ENCODE data around the gene RMP24.
"Not testable (repeated sequence)": the region's sequence is repeated elsewhere in the genome, so short reads cannot be mapped to it uniquely, and the experiment has no call there.

Gene RMP24

DNA sequence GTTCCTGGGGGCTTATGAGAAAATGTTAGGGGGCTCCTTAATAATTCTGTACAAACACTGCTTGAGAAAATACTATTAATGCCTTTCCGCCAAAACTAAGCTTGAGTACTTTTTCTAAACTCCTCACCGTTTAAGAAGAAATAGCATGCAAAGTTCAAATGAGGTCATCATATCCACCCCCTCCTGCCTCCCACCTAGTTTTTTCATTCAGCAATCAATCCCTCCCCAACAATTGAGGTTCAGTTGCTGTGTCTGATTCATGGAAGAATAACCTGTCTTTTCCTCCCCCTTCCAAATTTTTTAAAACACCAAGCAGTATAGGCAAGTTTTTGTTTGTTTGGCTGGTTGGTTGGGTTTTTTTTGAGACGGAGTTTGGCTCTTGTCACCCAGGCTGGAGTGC lies 24.4 kb upstream of the RMP24 start:
- 77% methylated on average over 3 of the region's 3 CpGs for WGBS
- Histone ChIP-seq H3K4me3 (ENCODE audit: low read depth, low read length) (no peak overlapping the region), H3K4me1 (ENCODE audit: insufficient read depth) (no peaks in the 10 kb centered on the region), H3K36me3 (ENCODE audit: insufficient read depth) (no peaks in the 10 kb centered on the region), H3K27ac (ENCODE audit: low read depth) (no peak overlapping the region)
- no peak for DNase-seq (ENCODE audit: extremely low spot score)

DNA sequence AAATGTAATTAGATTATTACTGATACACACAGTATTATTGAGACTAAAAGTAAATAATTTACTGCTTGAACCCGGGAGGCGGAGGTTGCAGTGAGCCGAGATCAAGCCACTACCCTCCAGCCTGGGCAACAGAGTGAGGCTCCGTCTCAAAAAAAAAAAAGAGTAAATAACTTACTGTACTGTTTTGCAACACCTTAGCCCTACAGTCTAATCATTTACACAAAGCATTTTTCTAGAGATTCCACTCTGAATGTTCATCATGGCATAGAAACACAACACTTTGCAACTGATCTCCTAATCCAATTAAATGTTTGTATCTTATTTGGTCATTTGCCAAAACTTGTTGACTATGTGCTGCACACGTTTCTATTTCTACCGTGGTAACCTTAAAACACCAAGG lies 23.4 kb upstream of the RMP24 start:
- Histone ChIP-seq H3K4me3 (ENCODE audit: low read depth, low read length) (no peak overlapping the region), H3K36me3 (ENCODE audit: insufficient read depth) (no peaks in the 10 kb centered on the region), H3K27ac (ENCODE audit: low read depth) (no peak overlapping the region), H3K4me1 (ENCODE audit: insufficient read depth) (no peaks in the 10 kb centered on the region)
- DNase-seq (ENCODE audit: extremely low spot score): no peak
- WGBS: 76% methylated on average over 6 of the region's 6 CpGs

DNA sequence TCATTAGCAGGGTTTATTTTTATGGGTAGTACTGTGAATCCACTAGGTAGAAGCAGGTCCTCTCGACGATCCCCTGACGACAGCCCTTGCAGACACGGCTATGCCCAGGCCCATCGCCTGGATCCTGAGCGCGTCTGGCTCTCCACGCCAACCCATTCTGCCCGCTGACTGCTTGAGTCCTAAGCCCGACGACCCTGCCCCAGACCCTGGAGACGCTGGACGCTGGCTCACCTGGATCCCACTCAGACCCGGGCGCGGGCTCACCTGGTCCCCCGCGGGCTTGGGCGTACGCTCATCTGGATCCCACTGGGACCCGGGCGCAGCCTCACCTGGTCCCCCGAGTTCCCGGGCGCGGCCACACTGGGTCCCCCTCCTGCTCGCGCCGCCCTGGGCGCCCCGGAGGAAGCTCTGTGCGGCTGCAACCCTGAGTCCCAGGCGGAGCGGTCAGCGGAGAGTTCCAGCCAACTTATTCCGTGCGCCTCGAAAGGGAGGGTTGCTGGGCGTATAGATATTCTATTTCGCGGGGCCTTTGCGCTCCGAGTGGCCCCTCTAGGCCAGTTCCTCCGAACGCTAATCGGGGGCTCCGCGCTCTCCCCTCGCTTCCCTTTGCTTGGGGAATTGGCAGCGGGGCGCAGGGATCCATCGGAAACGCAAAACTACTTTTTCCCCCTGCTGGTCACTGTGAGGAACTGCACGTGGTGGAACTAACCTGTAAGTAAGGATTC lies 22.4 kb upstream of the RMP24 start:
- Histone ChIP-seq H3K4me1 (ENCODE audit: insufficient read depth) (no peaks in the 10 kb centered on the region), H3K4me3 (ENCODE audit: low read depth, low read length) (peak overlapping the region; percentile 33), H3K36me3 (ENCODE audit: insufficient read depth) (no peaks in the 10 kb centered on the region), H3K27ac (ENCODE audit: low read depth) (no peak overlapping the region)
- no peak for DNase-seq (ENCODE audit: extremely low spot score)
- WGBS: 5% methylated on average over 54 of the region's 54 CpGs

- H3K4me1 ChIP-seq (ENCODE audit: insufficient read depth): no peaks in the 10 kb centered on the region
- WGBS: 11% methylated on average over 6 of the region's 6 CpGs
- no peak overlapping the region for H3K27ac ChIP-seq (ENCODE audit: low read depth)
- H3K4me3 ChIP-seq (ENCODE audit: low read depth, low read length): peak overlapping the region; percentile 33
- H3K36me3 ChIP-seq (ENCODE audit: insufficient read depth): no peaks in the 10 kb centered on the region
- DNase-seq (ENCODE audit: extremely low spot score): no peak
Observed at GRCh38 chr18:35950628-35950982, 21.9 kb upstream of the RMP24 start.

- Histone ChIP-seq H3K27ac (ENCODE audit: low read depth) (no peak overlapping the region), H3K36me3 (ENCODE audit: insufficient read depth) (no peaks in the 10 kb centered on the region), H3K4me1 (ENCODE audit: insufficient read depth) (no peaks in the 10 kb centered on the region), H3K4me3 (ENCODE audit: low read depth, low read length) (no peak overlapping the region)
- no peak for DNase-seq (ENCODE audit: extremely low spot score)
- 92% methylated on average over 1 of the region's 1 CpG for whole genome bisulfite sequencing
Observed at GRCh38 chr18:35953688-35954087, 18.8 kb upstream of the RMP24 start.

DNA sequence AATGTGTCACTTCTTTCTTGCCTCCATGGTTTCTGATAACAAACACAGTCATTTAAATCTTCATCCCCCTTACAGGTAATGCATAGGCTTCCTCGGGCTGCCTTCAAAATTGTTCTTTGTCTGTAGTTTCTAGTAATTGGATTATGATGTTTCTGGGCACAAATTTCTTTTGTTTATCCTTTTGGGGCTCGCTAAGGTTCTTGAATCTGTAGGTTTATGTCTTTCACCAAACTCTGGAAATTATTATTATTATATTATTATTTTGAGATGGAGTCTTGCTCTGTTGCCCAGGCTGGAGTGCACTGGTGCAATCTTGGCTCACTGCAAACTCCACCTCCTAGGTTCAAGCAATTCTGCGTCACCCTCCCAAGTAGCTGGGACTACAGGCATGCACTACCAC lies 16.3 kb upstream of the RMP24 start:
- DNase-seq (ENCODE audit: extremely low spot score): no peak
- WGBS: 82% methylated on average over 3 of the region's 3 CpGs
- Histone ChIP-seq H3K27ac (ENCODE audit: low read depth) (no peak overlapping the region), H3K36me3 (ENCODE audit: insufficient read depth) (no peaks in the 10 kb centered on the region), H3K4me3 (ENCODE audit: low read depth, low read length) (no peak overlapping the region), H3K4me1 (ENCODE audit: insufficient read depth) (no peaks in the 10 kb centered on the region)

GRCh38 chr18:35962320-35962719 lies 10.2 kb upstream of the RMP24 start:
- Histone ChIP-seq H3K36me3 (ENCODE audit: insufficient read depth) (no peaks in the 10 kb centered on the region), H3K4me3 (ENCODE audit: low read depth, low read length) (no peak overlapping the region), H3K27ac (ENCODE audit: low read depth) (no peak overlapping the region), H3K4me1 (ENCODE audit: insufficient read depth) (no peaks in the 10 kb centered on the region)
- DNase-seq (ENCODE audit: extremely low spot score): no peak
- 89% methylated on average over 2 of the region's 2 CpGs for WGBS

GRCh38 chr18:35964319-35964718 lies 8.2 kb upstream of the RMP24 start:
- Histone ChIP-seq H3K27ac (ENCODE audit: low read depth) (no peak overlapping the region), H3K4me1 (ENCODE audit: insufficient read depth) (no peaks in the 10 kb centered on the region), H3K36me3 (ENCODE audit: insufficient read depth) (no peaks in the 10 kb centered on the region), H3K4me3 (ENCODE audit: low read depth, low read length) (no peak overlapping the region)
- DNase-seq (ENCODE audit: extremely low spot score): no peak

GRCh38 chr18:35967866-35968265 lies 4.6 kb upstream of the RMP24 start:
- H3K36me3 ChIP-seq (ENCODE audit: insufficient read depth); H3K27ac ChIP-seq (ENCODE audit: low read depth): not testable (repeated sequence)

GRCh38 chr18:35968278-35968880 lies 4.1 kb upstream of the RMP24 start:
- DNase-seq (ENCODE audit: extremely low spot score): no peak
- WGBS: 72% methylated on average over 9 of the region's 9 CpGs
- H3K36me3 ChIP-seq (ENCODE audit: insufficient read depth): no peaks in the 10 kb centered on the region
- H3K4me1 ChIP-seq (ENCODE audit: insufficient read depth): no peaks in the 10 kb centered on the region
- no peak overlapping the region for H3K27ac ChIP-seq (ENCODE audit: low read depth)
- H3K4me3 ChIP-seq (ENCODE audit: low read depth, low read length): no peak overlapping the region

More at GRCh38 chr18:35967866-35968265, 4.6 kb upstream of the RMP24 start:
- not testable (repeated sequence) for H3K4me3 ChIP-seq (ENCODE audit: low read depth, low read length); DNase-seq (ENCODE audit: extremely low spot score); H3K4me1 ChIP-seq (ENCODE audit: insufficient read depth)
- WGBS: 64% methylated on average over 4 of the region's 4 CpGs

- no peaks in the 10 kb centered on the region for H3K36me3 ChIP-seq (ENCODE audit: insufficient read depth)
- H3K4me1 ChIP-seq (ENCODE audit: insufficient read depth): no peaks in the 10 kb centered on the region
- no peak overlapping the region for H3K4me3 ChIP-seq (ENCODE audit: low read depth, low read length)
- no peak for DNase-seq (ENCODE audit: extremely low spot score)
- H3K27ac ChIP-seq (ENCODE audit: low read depth): no peak overlapping the region
Observed at GRCh38 chr18:35969676-35970075, 2.8 kb upstream of the RMP24 start.

- Histone ChIP-seq H3K4me3 (ENCODE audit: low read depth, low read length) (peak overlapping the region; percentile 82), H3K36me3 (ENCODE audit: insufficient read depth) (no peaks in the 10 kb centered on the region), H3K4me1 (ENCODE audit: insufficient read depth) (no peaks in the 10 kb centered on the region), H3K27ac (ENCODE audit: low read depth) (peak overlapping the region; percentile 63)
- 33% methylated on average over 15 of the region's 15 CpGs for WGBS
- DNase-seq (ENCODE audit: extremely low spot score): no peak
Observed at GRCh38 chr18:35971661-35972196, 750 bp upstream of the RMP24 start.

DNA sequence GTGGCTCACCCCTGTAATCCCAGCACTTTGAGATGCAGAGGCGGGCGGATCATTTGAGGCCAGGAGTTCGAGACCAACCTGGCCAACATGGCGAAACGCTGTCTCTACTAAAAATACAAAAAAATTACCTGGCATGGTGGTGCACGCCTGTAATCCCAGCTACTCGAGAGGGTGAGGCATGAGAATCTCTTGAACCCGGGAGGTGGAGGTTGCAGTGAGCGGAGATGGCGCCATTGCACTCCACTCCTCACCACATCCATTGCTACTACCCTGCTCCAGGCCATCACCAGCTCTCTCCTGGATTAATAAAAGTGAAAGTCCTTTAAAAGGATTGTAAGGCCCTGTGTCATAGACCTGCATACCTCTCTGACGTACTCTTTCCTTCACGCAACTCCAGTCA lies 1.2 kb downstream of the RMP24 start:
- no peaks in the 10 kb centered on the region for H3K4me1 ChIP-seq (ENCODE audit: insufficient read depth)
- DNase-seq (ENCODE audit: extremely low spot score): no peak
- no peaks in the 10 kb centered on the region for H3K36me3 ChIP-seq (ENCODE audit: insufficient read depth)
- no peak overlapping the region for H3K27ac ChIP-seq (ENCODE audit: low read depth)
- WGBS: 90% methylated on average over 12 of the region's 12 CpGs
- H3K4me3 ChIP-seq (ENCODE audit: low read depth, low read length): peak overlapping the region; percentile 82

DNA sequence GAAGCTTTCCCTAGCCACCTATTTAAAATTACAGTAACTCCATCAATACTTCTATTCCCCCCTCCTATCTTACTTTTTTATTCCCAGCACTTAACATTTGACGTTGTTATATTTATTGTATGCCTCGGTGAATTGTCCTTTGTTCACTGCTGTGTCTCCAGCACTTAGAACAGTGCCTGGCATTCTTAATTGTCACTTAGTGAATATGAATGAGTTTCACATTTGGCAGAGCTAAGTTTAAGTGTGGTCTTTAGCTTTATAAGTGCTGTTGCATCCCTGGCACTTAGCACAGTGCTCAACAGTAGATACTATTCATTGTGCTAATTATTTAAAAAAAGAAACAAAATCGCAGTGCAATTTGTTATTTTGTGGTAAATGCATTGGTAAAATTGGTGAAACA lies 1.7 kb downstream of the RMP24 start:
- WGBS: 86% methylated on average over 3 of the region's 3 CpGs
- H3K36me3 ChIP-seq (ENCODE audit: insufficient read depth): no peaks in the 10 kb centered on the region
- DNase-seq (ENCODE audit: extremely low spot score): no peak
- no peaks in the 10 kb centered on the region for H3K4me1 ChIP-seq (ENCODE audit: insufficient read depth)
- no peak overlapping the region for H3K27ac ChIP-seq (ENCODE audit: low read depth)
- no peak overlapping the region for H3K4me3 ChIP-seq (ENCODE audit: low read depth, low read length)

All from urinary bladder (tissue), 3 donors.